ENCODE data around the gene PATJ. TPM values are rescaled to one million over a fixed set of nuclear protein-coding genes. Genes with fewer than 3 reads are reported as not detected.

PATJ gene
- polyA plus RNA-seq, 1 of the 3 experiments (the other 2 are of a cell fraction), result 3.0 TPM

DNA sequence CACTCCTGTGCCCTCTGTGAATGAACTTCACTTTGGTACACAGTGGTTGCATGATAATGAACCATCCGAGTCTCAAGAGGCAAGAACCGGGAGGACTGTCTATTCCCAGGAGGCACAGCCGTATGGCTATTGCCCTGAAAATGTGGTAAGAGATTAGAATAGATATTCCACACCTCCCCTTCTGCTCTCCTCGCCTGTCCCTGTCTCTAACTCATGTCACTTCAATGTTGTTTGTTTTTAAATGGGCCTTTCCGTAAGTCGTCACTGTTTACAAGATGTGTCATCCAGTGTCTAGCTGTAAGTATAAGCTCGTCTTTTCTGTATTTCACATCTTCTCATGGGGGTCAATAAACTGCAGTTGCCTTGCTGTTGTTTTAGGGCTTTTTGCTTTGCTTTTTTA lies 122.2 kb downstream of the PATJ start:
- DNase-seq, result no peak
- ChIA-PET POLR2A (no interaction called here), CTCF (interaction anchor here (1.3 kb wide), 1 partner anchor 11 kb away, joined by 3 read pairs; no protein-coding TSS in a partner anchor)
- Histone ChIP-seq H3F3A (replicated peaks; ENCODE audit: insufficient read depth) (no peaks in the 10 kb centered on the region), H3K4me2 (no peak overlapping the region), H3K79me2 (ENCODE audit: insufficient read depth) (no peaks in the 10 kb centered on the region), H3K27ac (ENCODE audit: low read depth in 2 of 2, low read length in 1 of 2) (no peak overlapping the region), H3K27me3 (ENCODE audit: insufficient read depth) (no peaks in the 10 kb centered on the region), H3K9me3 (no peaks in the 10 kb centered on the region), H3K4me1 (ENCODE audit: control insufficient read depth in 1 of 2, insufficient read depth in 2 of 2, low read depth in 1 of 2, low read length in 1 of 2) (peaks cover 0 to 2% of the 10 kb centered on the region in 2 experiments; a peak in 1 of 4 replicates), H2AFZ (ENCODE audit: low read depth) (no peak overlapping the region), H3K9me2 (no peaks in the 10 kb centered on the region), H4K20me1 (ENCODE audit: insufficient read depth) (no peaks in the 10 kb centered on the region), H3K4me3 (ENCODE audit: low read depth in 2 of 2, low read length in 1 of 2) (no peak overlapping the region), H3K36me3 (replicated peaks in 1 of 2; ENCODE audit: control insufficient read depth in 1 of 2, insufficient read depth in 2 of 2, low read length in 1 of 2) (peaks cover 0 to 3% of the 10 kb centered on the region in 2 experiments), H3K9ac (no peak overlapping the region)
- WGBS (ENCODE audit: low lambda C conversion rate), result 92% methylated on average over 7 of the region's 7 CpGs
- TF ChIP-seq, protein P1, sequence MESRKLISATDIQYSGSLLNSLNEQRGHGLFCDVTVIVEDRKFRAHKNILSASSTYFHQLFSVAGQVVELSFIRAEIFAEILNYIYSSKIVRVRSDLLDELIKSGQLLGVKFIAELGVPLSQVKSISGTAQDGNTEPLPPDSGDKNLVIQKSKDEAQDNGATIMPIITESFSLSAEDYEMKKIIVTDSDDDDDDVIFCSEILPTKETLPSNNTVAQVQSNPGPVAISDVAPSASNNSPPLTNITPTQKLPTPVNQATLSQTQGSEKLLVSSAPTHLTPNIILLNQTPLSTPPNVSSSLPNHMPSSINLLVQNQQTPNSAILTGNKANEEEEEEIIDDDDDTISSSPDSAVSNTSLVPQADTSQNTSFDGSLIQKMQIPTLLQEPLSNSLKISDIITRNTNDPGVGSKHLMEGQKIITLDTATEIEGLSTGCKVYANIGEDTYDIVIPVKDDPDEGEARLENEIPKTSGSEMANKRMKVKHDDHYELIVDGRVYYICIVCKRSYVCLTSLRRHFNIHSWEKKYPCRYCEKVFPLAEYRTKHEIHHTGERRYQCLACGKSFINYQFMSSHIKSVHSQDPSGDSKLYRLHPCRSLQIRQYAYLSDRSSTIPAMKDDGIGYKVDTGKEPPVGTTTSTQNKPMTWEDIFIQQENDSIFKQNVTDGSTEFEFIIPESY (IDR thresholded peaks at IDR 0.05; ENCODE audit: borderline replicate concordance, low read depth), result no peak
- TF ChIP-seq CHD2 (IDR thresholded peaks at IDR 0.05; ENCODE audit: low read length, partially characterized antibody), result no peak
- no peak for TF ChIP-seq SIN3A (IDR thresholded peaks at IDR 0.05; ENCODE audit: borderline replicate concordance, low read depth, low read length)
- TF ChIP-seq ELF1 (IDR thresholded peaks at IDR 0.05), result no peak
- TF ChIP-seq, protein P2, sequence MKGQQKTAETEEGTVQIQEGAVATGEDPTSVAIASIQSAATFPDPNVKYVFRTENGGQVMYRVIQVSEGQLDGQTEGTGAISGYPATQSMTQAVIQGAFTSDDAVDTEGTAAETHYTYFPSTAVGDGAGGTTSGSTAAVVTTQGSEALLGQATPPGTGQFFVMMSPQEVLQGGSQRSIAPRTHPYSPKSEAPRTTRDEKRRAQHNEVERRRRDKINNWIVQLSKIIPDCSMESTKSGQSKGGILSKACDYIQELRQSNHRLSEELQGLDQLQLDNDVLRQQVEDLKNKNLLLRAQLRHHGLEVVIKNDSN (IDR thresholded peaks at IDR 0.05; ENCODE audit: borderline replicate concordance, low read depth), result no peak
- TF ChIP-seq FOXM1 (IDR thresholded peaks at IDR 0.05; ENCODE audit: low read depth), result no peak
- TF ChIP-seq SMC3 (IDR thresholded peaks at IDR 0.05; ENCODE audit: low read depth, low read length), result no peak
- TF ChIP-seq MXI1 (IDR thresholded peaks at IDR 0.05; ENCODE audit: low read depth, low read length), result no peak
- TF ChIP-seq RXRA (IDR thresholded peaks at IDR 0.05; ENCODE audit: borderline replicate concordance, low read depth), result no peak
- TF ChIP-seq, protein P3, sequence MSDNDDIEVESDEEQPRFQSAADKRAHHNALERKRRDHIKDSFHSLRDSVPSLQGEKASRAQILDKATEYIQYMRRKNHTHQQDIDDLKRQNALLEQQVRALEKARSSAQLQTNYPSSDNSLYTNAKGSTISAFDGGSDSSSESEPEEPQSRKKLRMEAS (IDR thresholded peaks at IDR 0.05; ENCODE audit: low read depth), result no peak
- no peak for TF ChIP-seq TEAD4 (IDR thresholded peaks at IDR 0.05; ENCODE audit: borderline replicate concordance, insufficient read depth)
- TF ChIP-seq FOSL2 (IDR thresholded peaks at IDR 0.05; ENCODE audit: borderline replicate concordance, low read depth), result no peak
- TF ChIP-seq POLR2AphosphoS5 (IDR thresholded peaks at IDR 0.05; ENCODE audit: low read depth, low read length), result no peak
- no peak for TF ChIP-seq GABPA (IDR thresholded peaks at IDR 0.05; ENCODE audit: low read depth)
- no peak for TF ChIP-seq EP300 (IDR thresholded peaks at IDR 0.05; ENCODE audit: borderline replicate concordance in 1 of 2, low read depth in 1 of 2, low read length in 1 of 2)
- no peak for TF ChIP-seq TAF1 (IDR thresholded peaks at IDR 0.05; ENCODE audit: borderline replicate concordance, low read depth, low read length)

Data from SK-N-SH (cell line).